GM12865 (cell line): ENCODE data around the gene LETMD1.
"Not testable (repeated sequence)": the region's sequence is repeated elsewhere in the genome, so short reads cannot be mapped to it uniquely, and the experiment has no call there.

Experiments
- DNase-seq: peaks from one replicate; pipeline ENCODE4 v3.0.0; 2010; ENCODE audit warnings: low read depth
- H3K4me3 ChIP-seq: 2 replicates; pipeline ENCODE4 v1.5.1; 2011; ENCODE audit warnings: mild to moderate bottlenecking, low read depth, low read length, control low read depth
- CTCF ChIP-seq: IDR thresholded peaks from 2 replicates; pipeline ENCODE4 v1.5.1; 2011; ENCODE audit warnings: low read length, control low read depth, low read depth, inconsistent platforms; ENCODE audit not compliant: insufficient read depth; ENCODE audit errors: missing control alignments

LETMD1 gene

DNA sequence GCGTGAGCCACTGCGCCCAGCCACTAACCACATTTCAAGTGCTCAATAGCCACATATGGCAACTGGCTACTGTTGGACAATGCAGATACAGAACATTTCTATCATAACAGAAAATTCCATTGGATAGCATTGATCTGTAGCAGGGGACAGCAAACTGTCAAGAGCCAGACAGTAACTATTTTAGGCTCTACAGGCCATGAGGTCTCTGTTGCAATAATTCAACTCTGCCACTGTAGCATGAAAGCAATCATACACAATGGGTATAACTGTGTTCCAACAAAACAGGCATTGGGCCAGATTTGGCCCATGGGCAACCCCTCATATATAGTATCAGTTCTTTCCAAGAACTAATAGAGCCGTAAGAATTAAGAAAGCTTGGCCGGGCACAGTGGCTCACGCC, 27.3 kb downstream of the LETMD1 start:
- no peak overlapping the region for H3K4me3 ChIP-seq
- no peak for TF ChIP-seq CTCF
- no peak for DNase-seq

DNA sequence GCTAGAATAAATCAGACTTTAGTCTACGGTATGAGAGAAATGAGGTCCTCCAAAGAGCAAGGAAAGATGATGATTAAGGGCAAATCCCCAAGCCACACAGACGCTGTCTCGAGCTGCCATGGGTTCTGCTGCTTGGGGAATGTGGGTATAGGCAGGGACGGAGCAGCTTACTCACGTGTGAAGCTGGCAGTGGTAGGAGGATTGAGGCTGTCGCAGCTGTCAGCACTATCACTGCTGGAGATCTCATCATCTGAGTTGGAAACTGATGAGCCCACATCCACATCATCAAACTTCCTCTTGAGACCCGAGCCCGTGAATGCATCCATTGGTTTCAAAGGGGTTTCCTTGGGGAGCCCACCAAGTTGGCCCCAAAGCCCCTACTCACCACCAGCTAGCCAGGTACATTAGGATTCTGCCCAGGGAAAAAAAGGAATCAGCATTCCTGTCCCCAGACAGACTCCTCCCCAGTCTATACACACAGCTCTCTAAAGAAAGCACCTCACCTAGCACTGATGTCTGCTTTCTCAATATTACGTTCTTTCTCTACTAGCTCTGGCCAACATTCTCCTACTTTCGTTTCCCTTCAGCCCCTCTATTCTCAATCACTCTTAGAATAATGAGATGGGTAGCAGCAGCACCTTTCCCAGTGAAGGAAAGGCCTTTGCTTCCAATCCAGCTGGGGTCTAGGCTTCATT, 28.3 kb downstream of the LETMD1 start:
- DNase-seq: no peak
- no peak for TF ChIP-seq CTCF
- H3K4me3 ChIP-seq: no peak overlapping the region

DNA sequence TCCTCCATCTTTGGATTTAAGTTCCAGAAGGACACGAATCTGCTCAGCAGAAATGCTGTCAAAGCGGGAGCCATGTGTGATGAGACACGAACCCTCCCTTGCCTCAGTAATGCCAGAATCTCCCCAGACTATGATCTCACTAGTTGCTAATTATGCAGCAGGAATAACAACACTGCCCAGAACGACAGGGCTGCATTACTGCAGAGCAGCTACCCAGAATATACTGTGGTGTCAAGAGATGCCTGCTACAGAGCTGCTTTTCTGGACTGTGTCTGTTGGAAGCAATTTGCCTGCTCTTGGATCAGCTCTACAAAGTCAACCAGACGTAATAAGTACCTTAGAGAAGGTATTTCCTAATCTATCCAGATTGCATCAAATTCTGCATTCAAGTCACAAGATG, 29.8 kb downstream of the LETMD1 start:
- no peak overlapping the region for H3K4me3 ChIP-seq
- no peak for TF ChIP-seq CTCF
- no peak for DNase-seq

DNA sequence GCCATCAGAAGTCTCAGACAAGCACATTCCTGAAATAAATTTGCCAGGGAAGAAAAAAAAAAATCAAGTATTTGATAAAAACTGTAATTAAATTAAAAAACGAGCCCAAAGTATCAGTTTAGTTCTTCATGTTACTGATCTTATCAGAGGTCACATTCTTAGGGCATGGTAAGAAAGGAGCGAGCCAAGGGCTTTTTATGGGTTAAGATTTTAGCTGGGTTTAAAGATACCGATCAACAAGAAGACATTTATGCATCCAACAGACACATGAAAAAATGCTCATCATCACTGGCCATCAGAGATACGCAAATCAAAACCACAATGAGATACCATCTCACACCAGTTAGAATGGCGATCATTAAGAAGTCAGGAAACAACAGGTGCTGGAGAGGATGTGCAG, 30.2 kb downstream of the LETMD1 start:
- DNase-seq, H3K4me3 ChIP-seq: not testable (repeated sequence)

- not testable (repeated sequence) for DNase-seq, H3K4me3 ChIP-seq
Observed at GRCh38 chr12:51078866-51079265, 30.7 kb downstream of the LETMD1 start.

- no peak for DNase-seq
- no peak overlapping the region for H3K4me3 ChIP-seq
- TF ChIP-seq CTCF: no peak
Observed at GRCh38 chr12:51080136-51080535, 32.0 kb downstream of the LETMD1 start.

GRCh38 chr12:51081421-51081820, 33.3 kb downstream of the LETMD1 start:
- no peak overlapping the region for H3K4me3 ChIP-seq
- TF ChIP-seq CTCF: no peak
- no peak for DNase-seq

DNA sequence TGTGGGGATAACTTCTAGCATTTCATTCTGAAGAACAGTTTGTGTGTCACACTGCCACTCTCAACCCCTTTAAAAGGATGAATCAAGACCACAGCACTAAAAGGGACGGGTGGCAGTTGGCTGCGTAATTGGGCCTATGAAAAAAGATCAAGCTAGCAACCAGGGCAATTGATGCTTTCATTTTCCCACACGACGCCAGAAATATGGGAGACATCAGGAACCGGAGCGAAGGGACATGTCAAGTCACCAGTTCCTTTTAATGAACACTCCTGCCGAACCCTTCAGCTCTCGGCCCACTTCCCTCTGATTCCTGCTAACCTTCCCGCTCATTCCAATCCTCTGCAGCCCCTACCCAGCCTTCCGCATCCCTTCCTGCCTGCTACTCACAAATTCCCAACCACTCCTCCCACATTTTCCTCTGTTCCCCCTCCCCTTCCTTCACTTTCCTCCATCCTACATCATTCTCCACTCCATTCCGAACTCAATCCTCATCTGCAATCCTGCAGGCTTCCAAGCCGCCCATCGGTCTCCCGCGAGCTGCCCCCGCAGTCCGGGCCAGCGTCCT, 34.5 kb downstream of the LETMD1 start:
- peak overlapping the region; percentile 66 for H3K4me3 ChIP-seq
- DNase-seq: peak; percentile 14
- TF ChIP-seq CTCF: no peak
